Neural progenitor cell (in vitro differentiated cells): Measurements from ENCODE around the gene CCDC15.

Experiments used
- EZH2 ChIP-seq: fragments of 200-600 bp; sonication (generic); IDR thresholded peaks from 2 replicates; pipeline ENCODE4 v1.6.1; 2017; ENCODE audit warnings: antibody characterized with exemption, mild to moderate bottlenecking, moderate library complexity
- TF ChIP-seq, protein P1 (sequence below): fragments of 200-600 bp; sonication (generic); IDR thresholded peaks from 2 replicates; pipeline ENCODE4 v1.5.1; 2017; ENCODE audit warnings: antibody characterized with exemption, mild to moderate bottlenecking

- TF ChIP-seq, protein P1, sequence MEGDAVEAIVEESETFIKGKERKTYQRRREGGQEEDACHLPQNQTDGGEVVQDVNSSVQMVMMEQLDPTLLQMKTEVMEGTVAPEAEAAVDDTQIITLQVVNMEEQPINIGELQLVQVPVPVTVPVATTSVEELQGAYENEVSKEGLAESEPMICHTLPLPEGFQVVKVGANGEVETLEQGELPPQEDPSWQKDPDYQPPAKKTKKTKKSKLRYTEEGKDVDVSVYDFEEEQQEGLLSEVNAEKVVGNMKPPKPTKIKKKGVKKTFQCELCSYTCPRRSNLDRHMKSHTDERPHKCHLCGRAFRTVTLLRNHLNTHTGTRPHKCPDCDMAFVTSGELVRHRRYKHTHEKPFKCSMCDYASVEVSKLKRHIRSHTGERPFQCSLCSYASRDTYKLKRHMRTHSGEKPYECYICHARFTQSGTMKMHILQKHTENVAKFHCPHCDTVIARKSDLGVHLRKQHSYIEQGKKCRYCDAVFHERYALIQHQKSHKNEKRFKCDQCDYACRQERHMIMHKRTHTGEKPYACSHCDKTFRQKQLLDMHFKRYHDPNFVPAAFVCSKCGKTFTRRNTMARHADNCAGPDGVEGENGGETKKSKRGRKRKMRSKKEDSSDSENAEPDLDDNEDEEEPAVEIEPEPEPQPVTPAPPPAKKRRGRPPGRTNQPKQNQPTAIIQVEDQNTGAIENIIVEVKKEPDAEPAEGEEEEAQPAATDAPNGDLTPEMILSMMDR = no peak
- no peak for TF ChIP-seq EZH2
These were observed 119.1 kb downstream of the CCDC15 start for GRCh38 chr11:125072961-125073590.
